SK-N-SH treated with all-trans-retinoic acid at 6 μM for 48 hours (cell line): ENCODE data around the gene THAP12.

ENCODE experiments used
- ARNTL ChIP-seq: fragments of 450-650 bp; formaldehyde crosslinking; IDR thresholded peaks from 2 replicates; pipeline ENCODE4 v1.5.0; 2020; ENCODE audit warnings: low read depth, mild to moderate bottlenecking, moderate library complexity, borderline replicate concordance
- ESRRG ChIP-seq: fragments of 250-450 bp; sonication (Bioruptor Pico); IDR thresholded peaks from 2 replicates; pipeline ENCODE4 v1.6.1; 2021; ENCODE audit warnings: mild to moderate bottlenecking
- RARB ChIP-seq: fragments of 250-450 bp; sonication (Bioruptor Pico); IDR thresholded peaks from 2 replicates; pipeline ENCODE4 v1.8.0; 2021; ENCODE audit warnings: mild to moderate bottlenecking, moderate library complexity
- TCF4 ChIP-seq: fragments of 250-450 bp; sonication (Bioruptor Pico); IDR thresholded peaks from 2 replicates; pipeline ENCODE4 v1.8.0; 2021; ENCODE audit warnings: mild to moderate bottlenecking, moderate library complexity, borderline replicate concordance
- TOX ChIP-seq: fragments of 250-450 bp; sonication (Bioruptor Pico); IDR thresholded peaks from 2 replicates; pipeline ENCODE4 v1.8.0; 2021; ENCODE audit warnings: mild to moderate bottlenecking, moderate library complexity, borderline replicate concordance
- ZC3H10 ChIP-seq: fragments of 250-450 bp; sonication (Bioruptor Pico); IDR thresholded peaks from 2 replicates; pipeline ENCODE4 v1.5.1; 2021; ENCODE audit warnings: mild to moderate bottlenecking, moderate library complexity
- ZFP30 ChIP-seq: fragments of 450-650 bp; formaldehyde crosslinking; IDR thresholded peaks from 2 replicates; pipeline ENCODE4 v1.5.0; 2022; ENCODE audit warnings: mild to moderate bottlenecking, moderate library complexity
- ZNF565 ChIP-seq: fragments of 450-650 bp; formaldehyde crosslinking; conservative IDR thresholded peaks from 2 replicates; pipeline ENCODE4 v1.5.0; 2020; ENCODE audit warnings: low read depth, mild to moderate bottlenecking, moderate library complexity
- ZNF70 ChIP-seq: fragments of 450-650 bp; formaldehyde crosslinking; IDR thresholded peaks from 2 replicates; pipeline ENCODE4 v1.5.0; 2020; ENCODE audit warnings: mild to moderate bottlenecking, moderate library complexity
- ZNF8 ChIP-seq: fragments of 450-650 bp; formaldehyde crosslinking; IDR thresholded peaks from 2 replicates; pipeline ENCODE4 v1.5.0; 2020; ENCODE audit warnings: mild to moderate bottlenecking, moderate library complexity
- TF ChIP-seq, protein P1 (sequence below): fragments of 250-450 bp; sonication (Bioruptor Pico); IDR thresholded peaks from 2 replicates; pipeline ENCODE4 v1.5.1; 2021; ENCODE audit warnings: mild to moderate bottlenecking, moderate library complexity
- TF ChIP-seq, protein P2 (sequence below): fragments of 250-450 bp; sonication (Bioruptor Pico); IDR thresholded peaks from 2 replicates; pipeline ENCODE4 v1.8.0; 2020; ENCODE audit warnings: mild to moderate bottlenecking, moderate library complexity, borderline replicate concordance
- TF ChIP-seq, protein P3 (sequence below): fragments of 250-450 bp; sonication (Bioruptor Pico); IDR thresholded peaks from 2 replicates; pipeline ENCODE4 v1.5.1; 2020; ENCODE audit warnings: low read depth, mild to moderate bottlenecking, moderate library complexity

DNA sequence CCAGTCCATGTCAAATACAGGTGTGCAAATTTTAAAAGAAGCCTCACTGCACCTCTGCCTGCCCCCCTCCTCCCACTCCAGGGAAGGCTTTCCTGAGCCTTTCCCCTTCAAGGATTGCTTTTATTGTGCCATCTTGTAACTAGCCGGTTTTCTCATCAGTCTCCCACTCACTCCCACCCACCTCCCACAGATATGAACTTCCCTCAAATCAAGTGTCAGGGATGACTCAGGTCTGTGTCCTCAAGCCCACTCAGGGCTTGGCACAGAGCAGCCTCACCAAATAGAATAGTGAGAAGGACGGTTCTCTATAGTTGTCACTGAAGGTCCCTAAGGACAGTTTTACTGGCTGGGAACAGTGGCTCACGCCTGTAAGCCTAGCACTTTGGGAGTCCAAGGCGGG, 43.0 kb downstream of the THAP12 start:
- TF ChIP-seq ZNF8 (CRISPR knock-in tag) (no peak), ZNF70 (no peak), ZFP30 (CRISPR knock-in tag) (no peak), TCF4 (CRISPR knock-in tag) (no peak), TOX (CRISPR knock-in tag) (no peak), ARNTL (CRISPR knock-in tag) (no peak), ZC3H10 (CRISPR knock-in tag) (no peak), ESRRG (CRISPR knock-in tag) (no peak), RARB (CRISPR knock-in tag) (no peak), ZNF565 (no peak)
- TF ChIP-seq, protein P1, sequence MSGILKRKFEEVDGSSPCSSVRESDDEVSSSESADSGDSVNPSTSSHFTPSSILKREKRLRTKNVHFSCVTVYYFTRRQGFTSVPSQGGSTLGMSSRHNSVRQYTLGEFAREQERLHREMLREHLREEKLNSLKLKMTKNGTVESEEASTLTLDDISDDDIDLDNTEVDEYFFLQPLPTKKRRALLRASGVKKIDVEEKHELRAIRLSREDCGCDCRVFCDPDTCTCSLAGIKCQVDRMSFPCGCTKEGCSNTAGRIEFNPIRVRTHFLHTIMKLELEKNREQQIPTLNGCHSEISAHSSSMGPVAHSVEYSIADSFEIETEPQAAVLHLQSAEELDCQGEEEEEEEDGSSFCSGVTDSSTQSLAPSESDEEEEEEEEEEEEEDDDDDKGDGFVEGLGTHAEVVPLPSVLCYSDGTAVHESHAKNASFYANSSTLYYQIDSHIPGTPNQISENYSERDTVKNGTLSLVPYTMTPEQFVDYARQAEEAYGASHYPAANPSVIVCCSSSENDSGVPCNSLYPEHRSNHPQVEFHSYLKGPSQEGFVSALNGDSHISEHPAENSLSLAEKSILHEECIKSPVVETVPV (CRISPR knock-in tag): no peak
- TF ChIP-seq, protein P2, sequence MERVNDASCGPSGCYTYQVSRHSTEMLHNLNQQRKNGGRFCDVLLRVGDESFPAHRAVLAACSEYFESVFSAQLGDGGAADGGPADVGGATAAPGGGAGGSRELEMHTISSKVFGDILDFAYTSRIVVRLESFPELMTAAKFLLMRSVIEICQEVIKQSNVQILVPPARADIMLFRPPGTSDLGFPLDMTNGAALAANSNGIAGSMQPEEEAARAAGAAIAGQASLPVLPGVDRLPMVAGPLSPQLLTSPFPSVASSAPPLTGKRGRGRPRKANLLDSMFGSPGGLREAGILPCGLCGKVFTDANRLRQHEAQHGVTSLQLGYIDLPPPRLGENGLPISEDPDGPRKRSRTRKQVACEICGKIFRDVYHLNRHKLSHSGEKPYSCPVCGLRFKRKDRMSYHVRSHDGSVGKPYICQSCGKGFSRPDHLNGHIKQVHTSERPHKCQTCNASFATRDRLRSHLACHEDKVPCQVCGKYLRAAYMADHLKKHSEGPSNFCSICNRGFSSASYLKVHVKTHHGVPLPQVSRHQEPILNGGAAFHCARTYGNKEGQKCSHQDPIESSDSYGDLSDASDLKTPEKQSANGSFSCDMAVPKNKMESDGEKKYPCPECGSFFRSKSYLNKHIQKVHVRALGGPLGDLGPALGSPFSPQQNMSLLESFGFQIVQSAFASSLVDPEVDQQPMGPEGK (CRISPR knock-in tag): no peak
- TF ChIP-seq, protein P3, sequence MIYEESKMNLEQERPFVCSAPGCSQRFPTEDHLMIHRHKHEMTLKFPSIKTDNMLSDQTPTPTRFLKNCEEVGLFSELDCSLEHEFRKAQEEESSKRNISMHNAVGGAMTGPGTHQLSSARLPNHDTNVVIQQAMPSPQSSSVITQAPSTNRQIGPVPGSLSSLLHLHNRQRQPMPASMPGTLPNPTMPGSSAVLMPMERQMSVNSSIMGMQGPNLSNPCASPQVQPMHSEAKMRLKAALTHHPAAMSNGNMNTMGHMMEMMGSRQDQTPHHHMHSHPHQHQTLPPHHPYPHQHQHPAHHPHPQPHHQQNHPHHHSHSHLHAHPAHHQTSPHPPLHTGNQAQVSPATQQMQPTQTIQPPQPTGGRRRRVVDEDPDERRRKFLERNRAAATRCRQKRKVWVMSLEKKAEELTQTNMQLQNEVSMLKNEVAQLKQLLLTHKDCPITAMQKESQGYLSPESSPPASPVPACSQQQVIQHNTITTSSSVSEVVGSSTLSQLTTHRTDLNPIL: no peak
